GM18861 (cell line): Measurements from ENCODE around the gene BANK1.

Source experiments
- ATAC-seq: cut with Tn5 transposase; IDR thresholded peaks from one replicate; pipeline ENCODE4 v1.9.1; 2021; ENCODE audit not compliant: unreplicated experiment

Gene BANK1

DNA sequence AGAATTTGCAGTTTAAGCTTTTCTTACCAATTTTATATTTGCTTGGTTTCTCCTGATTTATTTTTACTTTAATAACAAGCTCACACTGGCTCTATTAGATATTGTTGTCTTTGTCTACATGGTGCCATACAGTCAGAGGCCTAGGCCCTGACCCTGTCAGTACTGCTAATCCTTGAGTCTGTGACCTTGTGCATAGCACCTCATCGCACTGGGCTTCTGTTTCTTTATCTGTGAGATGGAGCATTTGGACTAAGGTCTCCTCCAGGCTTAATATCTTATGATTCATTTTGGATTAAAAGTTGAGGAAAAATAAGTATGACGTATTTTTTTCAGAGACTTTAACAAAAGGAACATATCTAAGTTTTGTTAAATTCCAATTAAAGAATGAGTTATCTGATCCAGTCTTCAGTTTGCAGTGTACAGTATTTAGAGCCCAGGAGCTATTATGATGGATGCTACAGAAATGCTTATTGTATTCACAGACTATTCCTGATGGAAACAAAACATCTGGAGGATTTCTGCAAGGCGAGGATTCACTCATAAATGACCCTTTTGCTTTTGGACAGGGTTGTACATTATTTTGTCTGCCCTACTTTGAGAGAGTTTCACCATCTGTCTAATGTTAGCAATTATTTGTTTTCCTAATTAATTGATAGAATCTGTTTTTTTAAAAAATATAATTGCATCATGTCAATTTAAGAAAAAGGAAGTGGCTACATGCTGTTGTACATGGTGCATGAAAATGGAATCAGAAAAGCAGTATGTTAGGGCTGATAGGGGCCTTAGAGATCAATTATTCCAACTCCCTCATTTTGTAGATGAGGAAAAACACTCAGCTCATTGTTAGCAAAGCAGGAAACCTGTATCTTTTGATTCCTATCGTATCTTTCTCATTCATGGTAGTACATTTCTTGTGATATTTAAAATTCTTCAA is 203.6 kb downstream of the BANK1 start:
- no peak for ATAC-seq

- peak; percentile 99 for ATAC-seq
Measured at GRCh38 chr4:102007959-102008425, 217.5 kb downstream of the BANK1 start.

DNA sequence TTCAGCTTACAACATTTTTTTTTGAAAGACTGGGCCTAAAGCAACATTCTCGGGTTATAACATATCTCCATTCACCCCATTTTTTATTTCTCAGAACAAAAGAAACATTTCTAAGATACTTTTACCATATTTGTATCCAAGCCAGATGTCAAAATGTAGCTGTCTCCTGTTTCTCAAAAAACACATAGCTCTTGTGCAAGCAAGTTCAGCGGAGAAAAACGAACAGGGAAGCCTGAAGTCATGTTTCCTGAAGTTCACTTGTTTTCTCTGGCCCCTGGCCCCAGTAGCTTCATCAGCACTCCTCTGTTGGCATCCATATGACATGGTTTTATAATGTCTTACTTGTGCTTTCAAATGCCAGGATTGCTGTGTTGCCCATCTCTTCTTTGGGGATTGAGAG is 218.2 kb downstream of the BANK1 start:
- ATAC-seq, result no peak

GRCh38 chr4:102022343-102022742 is 231.8 kb downstream of the BANK1 start:
- ATAC-seq, result no peak

DNA sequence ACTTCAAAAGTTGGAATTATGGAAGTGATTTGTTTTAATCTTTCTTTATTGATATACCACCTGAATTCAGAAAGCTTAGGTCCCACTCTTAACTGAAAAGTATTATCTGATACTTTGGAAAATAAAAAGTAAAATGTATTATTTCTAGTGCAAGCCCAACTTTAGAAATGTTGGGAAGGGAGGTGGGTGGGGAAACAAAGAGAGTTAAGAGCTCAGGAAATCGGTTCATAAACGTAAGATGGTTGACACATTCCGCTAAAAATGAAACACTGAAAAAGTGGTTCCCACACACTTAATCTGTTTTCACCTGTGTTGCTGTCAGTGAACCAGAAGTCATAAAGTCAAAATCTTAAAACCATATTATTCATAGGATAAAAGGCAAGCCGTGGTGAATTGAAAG is 237.4 kb downstream of the BANK1 start:
- no peak for ATAC-seq

- no peak for ATAC-seq
Measured at GRCh38 chr4:102031406-102031805, 240.9 kb downstream of the BANK1 start.

GRCh38 chr4:102036016-102036415 is 245.5 kb downstream of the BANK1 start:
- no peak for ATAC-seq

- ATAC-seq, result no peak
Measured at GRCh38 chr4:102036619-102037376, 246.3 kb downstream of the BANK1 start.

GRCh38 chr4:102037566-102037965 is 247.0 kb downstream of the BANK1 start:
- peak; percentile 60 for ATAC-seq

- no peak for ATAC-seq
Measured at GRCh38 chr4:102042871-102043802, 252.6 kb downstream of the BANK1 start.

GRCh38 chr4:102047616-102048015 is 257.1 kb downstream of the BANK1 start:
- no peak for ATAC-seq

GRCh38 chr4:102055805-102056204 is 265.3 kb downstream of the BANK1 start:
- no peak for ATAC-seq

DNA sequence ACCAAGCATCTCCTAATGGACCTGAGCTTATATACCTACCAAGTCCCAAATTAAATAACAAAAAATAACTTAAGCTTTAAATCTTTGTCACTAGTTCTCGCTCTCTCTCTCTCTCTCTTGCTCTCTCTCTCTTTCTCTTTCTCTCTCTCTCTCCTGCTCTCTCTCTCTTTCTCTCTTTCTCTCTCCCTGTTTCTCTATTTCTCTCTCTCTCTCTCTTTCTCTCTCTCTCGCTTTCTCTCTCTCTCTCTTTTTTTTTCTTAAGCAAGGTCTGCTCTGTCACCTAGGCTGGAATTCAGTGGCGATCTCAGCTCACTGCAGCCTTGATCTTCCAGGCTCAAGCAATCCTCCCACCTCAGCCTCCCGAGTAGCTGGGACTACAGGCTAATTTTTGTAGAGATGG is 266.6 kb downstream of the BANK1 start:
- ATAC-seq, result no peak

GRCh38 chr4:102061133-102061532 is 270.6 kb downstream of the BANK1 start:
- ATAC-seq, result peak; percentile 74

DNA sequence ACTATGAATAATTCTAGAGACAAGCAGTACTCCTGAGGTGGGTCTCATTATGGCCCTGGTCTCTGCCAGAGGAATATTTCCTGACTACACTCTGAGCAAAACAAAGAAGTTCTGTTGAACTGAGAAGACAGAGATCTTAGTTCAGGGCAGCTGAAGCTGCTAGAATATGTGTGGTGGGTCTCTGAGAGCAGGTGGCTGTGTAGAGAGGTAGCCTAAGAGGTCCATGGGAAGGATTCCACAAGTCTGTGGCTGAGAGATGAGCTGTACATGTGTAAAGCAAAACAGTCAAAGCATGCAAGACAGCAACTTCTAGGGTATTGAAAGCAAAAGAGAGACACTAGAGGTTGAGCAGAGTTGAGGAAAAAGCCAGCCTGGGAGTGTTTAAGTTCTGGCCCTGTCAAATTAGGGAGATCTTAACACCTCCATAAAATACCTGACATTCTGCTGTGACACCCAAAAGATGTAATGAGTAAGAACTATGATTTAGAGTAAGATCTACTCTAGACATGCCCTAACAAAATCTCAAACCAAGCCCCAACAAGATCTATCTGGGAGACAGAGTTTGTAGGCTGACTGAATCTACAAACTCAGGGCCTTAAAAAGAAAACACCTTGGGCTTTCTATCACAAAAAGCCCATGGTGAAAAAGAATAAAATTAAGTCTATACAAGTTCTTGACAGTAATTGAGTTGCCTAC is 274.4 kb downstream of the BANK1 start:
- ATAC-seq, result no peak

DNA sequence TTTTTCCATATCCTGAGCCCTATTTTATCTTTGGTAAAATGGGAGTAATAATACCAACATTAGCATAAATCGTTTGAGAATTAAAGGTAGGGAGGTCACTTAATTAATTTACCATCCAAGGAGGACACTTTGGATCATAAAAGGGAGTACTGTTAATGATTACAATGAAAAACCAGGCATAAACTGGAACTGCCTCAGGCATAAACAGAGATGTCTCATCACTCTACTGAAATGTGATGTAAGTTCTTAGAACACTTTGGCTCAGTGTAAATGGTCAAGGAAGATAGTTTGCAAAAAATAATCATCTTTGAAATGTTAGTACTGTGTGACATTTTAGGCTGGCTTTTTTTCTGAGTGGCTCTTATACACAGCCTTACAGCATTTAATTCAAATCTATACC is 286.1 kb downstream of the BANK1 start:
- no peak for ATAC-seq

DNA sequence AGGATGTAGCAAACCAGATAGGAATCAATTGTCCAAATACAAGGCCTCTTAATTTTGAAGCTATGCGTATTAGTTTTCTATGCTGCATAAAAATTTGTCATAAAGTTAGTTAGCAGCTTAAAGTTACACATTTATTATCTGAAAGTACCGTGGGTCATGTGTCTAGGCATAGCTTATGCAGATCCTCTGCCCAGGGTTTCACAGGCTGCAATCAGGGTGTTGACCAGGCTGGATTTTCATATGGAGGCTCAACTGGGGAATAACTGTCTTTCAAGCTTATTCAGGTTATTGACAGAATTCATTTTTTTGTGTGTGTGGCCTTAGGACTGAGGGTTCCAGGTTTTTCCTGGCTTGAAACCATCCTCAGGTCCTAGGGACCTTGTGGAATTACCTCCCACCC is 289.7 kb downstream of the BANK1 start:
- no peak for ATAC-seq

GRCh38 chr4:102089850-102090621 is 299.5 kb downstream of the BANK1 start:
- no peak for ATAC-seq

GRCh38 chr4:102091656-102092055 is 301.1 kb downstream of the BANK1 start:
- ATAC-seq, result no peak

DNA sequence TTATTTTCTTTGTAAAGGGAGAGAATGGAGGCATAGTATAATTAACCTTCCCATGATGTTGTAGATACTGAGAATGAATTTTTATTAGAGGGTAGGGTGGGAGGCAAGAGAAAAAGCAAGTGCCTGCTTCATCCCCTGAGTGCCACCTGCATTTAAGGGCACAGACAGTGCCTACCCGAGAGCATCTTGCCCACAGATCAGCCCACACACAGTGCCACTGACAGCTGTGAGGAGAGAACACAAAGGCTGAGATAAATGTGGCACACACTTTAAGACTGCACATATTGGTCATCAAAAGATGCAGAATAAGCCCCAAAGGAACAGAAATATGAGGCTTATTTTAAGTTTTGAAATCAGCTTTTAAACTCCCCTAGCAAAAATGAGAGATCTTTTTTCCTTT is 304.0 kb downstream of the BANK1 start:
- ATAC-seq, result no peak
